GM12801 (cell line): ENCODE results near the gene ITLN1.

Experiments
- TF ChIP-seq, protein P1 (sequence below): IDR thresholded peaks from one replicate; pipeline ENCODE4 v1.5.1; 2011; ENCODE audit warnings: control low read depth; ENCODE audit not compliant: insufficient read length; ENCODE audit errors: extremely low read depth

Gene ITLN1

DNA sequence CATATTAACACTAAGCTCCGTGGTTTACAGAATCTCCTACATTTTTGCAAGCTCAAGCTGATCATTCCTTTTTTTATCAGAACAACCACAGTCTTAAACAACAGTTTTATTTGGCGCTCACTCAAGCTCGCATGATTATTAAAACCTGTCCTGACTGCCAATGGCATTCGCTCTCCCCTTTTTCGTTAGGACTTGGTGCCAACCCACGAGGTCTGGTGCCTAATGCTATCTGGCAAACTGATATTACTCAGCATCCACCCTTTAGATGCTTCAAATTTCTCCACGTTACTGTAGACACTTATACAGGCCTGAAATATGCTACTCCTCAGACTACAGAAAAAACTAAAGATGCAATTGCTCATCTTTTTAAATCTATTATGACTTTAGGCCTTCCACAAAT, 23.0 kb upstream of the ITLN1 start:
- TF ChIP-seq, protein P1, sequence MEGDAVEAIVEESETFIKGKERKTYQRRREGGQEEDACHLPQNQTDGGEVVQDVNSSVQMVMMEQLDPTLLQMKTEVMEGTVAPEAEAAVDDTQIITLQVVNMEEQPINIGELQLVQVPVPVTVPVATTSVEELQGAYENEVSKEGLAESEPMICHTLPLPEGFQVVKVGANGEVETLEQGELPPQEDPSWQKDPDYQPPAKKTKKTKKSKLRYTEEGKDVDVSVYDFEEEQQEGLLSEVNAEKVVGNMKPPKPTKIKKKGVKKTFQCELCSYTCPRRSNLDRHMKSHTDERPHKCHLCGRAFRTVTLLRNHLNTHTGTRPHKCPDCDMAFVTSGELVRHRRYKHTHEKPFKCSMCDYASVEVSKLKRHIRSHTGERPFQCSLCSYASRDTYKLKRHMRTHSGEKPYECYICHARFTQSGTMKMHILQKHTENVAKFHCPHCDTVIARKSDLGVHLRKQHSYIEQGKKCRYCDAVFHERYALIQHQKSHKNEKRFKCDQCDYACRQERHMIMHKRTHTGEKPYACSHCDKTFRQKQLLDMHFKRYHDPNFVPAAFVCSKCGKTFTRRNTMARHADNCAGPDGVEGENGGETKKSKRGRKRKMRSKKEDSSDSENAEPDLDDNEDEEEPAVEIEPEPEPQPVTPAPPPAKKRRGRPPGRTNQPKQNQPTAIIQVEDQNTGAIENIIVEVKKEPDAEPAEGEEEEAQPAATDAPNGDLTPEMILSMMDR, result no peak

DNA sequence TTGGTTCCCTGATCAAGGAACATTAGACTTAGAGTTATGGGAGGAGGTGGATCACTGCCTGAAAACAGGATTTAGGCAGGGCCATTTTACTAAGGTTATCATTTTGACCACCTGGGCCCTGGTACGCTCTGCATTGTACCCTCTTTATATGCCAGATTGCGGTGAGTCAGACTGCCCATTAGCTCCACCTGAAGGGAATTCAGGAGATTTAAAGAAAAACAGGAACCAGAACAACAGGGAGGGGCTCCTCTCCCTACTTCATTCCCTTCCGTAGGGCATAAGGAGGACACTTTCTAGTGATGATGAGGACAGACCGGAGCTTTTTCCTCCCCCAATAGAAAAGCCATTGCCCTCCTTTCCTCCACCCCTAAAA, 20.6 kb upstream of the ITLN1 start:
- TF ChIP-seq, protein P1, result no peak

DNA sequence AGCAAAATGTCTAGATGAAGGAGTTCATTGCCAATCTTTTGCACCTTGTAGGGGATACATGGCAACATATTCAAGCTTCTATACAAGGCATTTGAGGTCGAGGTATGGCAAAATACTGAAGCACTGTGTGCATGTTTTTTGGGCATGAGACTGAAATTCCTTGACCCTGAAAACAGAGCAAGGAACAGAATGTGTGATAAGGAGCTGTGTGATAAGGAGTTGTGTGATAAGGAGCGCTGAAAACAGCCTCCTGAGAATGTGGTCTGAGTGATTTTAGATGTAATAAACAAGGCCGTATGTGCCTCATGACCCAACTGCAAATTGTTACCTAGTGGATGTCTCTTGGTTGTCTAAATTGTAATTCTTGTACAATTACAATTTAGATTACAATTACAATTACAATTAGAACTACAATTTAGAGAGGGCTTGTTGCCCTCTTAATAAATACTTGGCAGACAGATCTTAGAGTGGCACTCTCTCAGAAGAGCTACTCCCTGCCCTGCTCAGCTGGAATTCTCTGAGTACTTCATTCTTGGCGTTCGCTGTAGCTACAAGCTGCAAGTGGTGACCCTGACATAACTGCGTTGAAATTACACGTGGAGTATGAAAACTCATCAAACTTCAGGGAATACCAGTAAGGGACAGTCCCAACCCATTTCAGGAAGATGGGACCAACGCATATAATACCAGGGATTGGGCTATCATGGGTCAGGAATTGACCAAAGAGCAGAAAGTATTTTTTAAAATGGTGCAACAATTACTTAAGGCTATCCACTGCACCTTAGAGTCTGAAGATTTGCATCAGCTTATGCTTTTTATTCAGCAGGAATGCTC, 20.0 kb upstream of the ITLN1 start:
- TF ChIP-seq, protein P1, result no peak

DNA sequence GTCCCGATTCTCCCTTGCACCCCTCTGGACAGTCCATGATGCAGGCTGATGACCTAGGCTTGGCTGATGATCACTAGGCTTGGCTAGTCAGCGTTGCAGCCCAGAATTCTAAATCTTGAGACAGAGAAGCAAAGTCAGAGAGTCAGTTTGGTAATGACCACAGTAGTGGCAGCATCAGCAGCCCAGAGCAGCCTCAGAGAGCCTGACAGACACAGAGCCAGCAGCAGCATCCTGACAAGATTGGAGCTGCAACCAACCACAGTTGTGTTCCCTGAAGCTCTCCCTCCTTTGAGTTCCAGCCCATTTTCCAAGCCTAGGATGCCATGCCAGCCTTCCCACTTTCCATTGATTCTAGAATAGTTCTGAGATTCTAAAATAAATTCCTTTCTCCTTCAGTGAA, 16.8 kb upstream of the ITLN1 start:
- TF ChIP-seq, protein P1, result no peak

DNA sequence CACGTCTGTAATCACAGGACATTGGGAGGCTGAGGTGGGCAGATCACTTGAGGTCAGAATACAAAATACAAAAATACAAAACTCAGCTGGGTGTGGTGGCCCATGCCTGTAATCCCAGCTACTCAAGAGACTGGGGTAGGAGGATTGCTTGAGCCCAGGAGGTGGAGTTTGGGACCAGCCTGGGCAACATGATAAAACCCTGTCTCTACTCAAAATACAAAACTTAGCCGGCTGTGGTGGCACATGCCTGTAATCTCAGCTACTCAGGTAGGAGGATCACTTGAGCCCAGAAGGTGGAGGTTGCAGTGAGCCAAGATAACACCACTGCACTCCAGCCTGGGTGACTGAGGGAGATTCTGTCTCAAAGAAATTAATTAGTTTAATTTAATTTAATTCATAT, 6.5 kb upstream of the ITLN1 start:
- TF ChIP-seq, protein P1, result no peak

DNA sequence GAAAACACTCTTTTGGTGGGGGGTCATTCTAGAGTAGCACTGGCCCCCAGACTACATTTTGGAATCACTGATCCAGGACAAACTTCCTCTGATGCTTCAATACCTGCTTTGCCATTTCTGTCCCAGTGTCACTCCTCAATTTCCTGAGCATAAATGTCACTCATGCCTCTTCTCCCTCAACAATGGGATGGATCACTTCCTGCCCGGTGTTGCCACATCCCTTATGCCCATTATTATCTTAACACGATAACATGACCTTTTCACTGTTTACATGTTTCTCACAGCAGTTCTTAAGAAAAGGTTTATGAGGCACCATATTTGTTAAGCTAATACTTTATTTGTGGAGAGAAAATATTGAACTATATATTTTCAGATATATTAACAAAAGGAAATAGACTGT, 3.9 kb upstream of the ITLN1 start:
- TF ChIP-seq, protein P1, result no peak

DNA sequence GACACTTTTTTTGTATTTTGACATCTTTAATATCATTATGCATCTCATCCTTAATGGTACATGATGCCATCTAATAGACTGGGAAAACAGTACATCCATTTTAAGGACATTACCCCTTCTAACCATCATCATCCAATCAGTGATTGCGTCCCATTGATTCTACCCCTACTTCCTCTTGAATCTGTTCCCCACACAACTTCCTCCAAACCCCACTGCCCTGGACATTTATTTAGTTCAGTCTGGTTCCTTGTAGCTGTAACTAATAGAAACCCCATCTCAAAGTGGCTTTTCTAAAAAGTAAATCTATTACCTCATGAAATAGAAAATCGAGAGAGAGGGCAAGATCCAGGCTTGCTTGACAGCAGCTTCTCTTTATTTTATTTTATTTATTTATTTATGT, 2.1 kb upstream of the ITLN1 start:
- TF ChIP-seq, protein P1, result no peak
